Measurements from ENCODE around the gene SEC14L5. TPM values are rescaled to one million over a fixed set of nuclear protein-coding genes. Genes with fewer than 3 reads are reported as not detected.

Gene SEC14L5
- total RNA-seq, 1 experiment from 2014 or later: 1.8 TPM

DNA sequence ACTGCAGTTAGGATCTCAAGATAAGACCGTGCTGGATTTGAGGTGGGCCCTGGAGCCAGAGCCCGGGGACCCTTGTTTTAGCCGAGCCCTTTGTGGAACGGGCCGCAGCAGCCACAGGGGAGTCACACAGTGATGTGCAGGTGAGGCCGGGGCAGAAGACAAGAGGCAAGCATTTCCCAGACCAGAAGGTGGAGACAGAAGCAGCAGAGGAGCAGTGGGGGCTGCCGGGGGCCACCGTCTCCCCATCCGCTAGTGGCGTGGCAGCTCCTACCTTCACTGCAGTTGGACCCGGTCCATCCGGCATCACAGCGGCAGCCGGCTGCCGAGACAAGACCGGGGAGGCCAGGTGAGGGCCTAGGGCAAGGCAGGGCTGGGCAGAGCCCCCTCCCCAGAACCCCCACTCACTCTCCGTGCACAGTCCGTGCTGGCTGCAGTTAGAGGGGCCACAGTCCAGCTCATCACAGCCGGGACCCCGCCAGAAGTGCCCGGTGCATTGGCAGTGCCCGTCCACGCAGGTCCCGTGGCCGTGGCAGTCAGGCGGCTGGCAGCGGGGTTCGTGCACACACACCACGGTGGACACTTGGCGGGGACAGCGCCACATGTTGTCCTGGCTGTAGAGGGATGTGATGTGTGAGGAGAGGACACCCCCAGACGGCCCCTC lies 69.6 kb downstream of the SEC14L5 start:
- CTCF ChIA-PET: interaction anchor here (0.6 kb wide), 1 partner anchor 547 kb away, joined by 3 read pairs; no protein-coding TSS in a partner anchor
- H2AFZ ChIP-seq: no peak overlapping the region
- DNase-seq: no peak
- no peaks in the 10 kb centered on the region for H3K9me2 ChIP-seq (ENCODE audit: insufficient read depth)
- POLR2A ChIA-PET (ENCODE audit: unreplicated experiment): no interaction called here
- no TSS peak for BruUV-seq (replicated peaks)
- H3K4me2 ChIP-seq: no peak overlapping the region
- H3F3A ChIP-seq (ENCODE audit: insufficient read depth, low read depth): no peaks in the 10 kb centered on the region
- no peaks in the 10 kb centered on the region for H4K20me1 ChIP-seq (ENCODE audit: insufficient read depth)
- no peaks in the 10 kb centered on the region for H3K27me3 ChIP-seq (ENCODE audit: insufficient read depth, low read depth)
- H3K4me1 ChIP-seq (replicated peaks; ENCODE audit: insufficient read depth): peaks cover 4% of the 10 kb centered on the region; the same call in 1 of the 2 replicates
- no peaks in the 10 kb centered on the region for H3K9me3 ChIP-seq (ENCODE audit: insufficient read depth, low read depth)
- H3K36me3 ChIP-seq (ENCODE audit: low read depth): no peaks in the 10 kb centered on the region
- intact Hi-C loops (cut with micrococcal nuclease; ENCODE audit: unreplicated experiment): loop anchor here (1.0 kb wide), 1 partner anchor 35 kb away; no protein-coding TSS in a partner anchor
- H3K4me3 ChIP-seq: no peak overlapping the region
- TF ChIP-seq EZH2 (IDR thresholded peaks at IDR 0.05; ENCODE audit: low read depth): no peak
- TF ChIP-seq, protein P1, sequence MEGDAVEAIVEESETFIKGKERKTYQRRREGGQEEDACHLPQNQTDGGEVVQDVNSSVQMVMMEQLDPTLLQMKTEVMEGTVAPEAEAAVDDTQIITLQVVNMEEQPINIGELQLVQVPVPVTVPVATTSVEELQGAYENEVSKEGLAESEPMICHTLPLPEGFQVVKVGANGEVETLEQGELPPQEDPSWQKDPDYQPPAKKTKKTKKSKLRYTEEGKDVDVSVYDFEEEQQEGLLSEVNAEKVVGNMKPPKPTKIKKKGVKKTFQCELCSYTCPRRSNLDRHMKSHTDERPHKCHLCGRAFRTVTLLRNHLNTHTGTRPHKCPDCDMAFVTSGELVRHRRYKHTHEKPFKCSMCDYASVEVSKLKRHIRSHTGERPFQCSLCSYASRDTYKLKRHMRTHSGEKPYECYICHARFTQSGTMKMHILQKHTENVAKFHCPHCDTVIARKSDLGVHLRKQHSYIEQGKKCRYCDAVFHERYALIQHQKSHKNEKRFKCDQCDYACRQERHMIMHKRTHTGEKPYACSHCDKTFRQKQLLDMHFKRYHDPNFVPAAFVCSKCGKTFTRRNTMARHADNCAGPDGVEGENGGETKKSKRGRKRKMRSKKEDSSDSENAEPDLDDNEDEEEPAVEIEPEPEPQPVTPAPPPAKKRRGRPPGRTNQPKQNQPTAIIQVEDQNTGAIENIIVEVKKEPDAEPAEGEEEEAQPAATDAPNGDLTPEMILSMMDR (conservative IDR thresholded peaks at IDR 0.05): no peak
- H3K27ac ChIP-seq: no peak overlapping the region
- H3K79me2 ChIP-seq (ENCODE audit: low read depth): 0 out of 2 replicates have a peak, but pooled peaks cover 1% of the 10 kb centered on the region

DNA sequence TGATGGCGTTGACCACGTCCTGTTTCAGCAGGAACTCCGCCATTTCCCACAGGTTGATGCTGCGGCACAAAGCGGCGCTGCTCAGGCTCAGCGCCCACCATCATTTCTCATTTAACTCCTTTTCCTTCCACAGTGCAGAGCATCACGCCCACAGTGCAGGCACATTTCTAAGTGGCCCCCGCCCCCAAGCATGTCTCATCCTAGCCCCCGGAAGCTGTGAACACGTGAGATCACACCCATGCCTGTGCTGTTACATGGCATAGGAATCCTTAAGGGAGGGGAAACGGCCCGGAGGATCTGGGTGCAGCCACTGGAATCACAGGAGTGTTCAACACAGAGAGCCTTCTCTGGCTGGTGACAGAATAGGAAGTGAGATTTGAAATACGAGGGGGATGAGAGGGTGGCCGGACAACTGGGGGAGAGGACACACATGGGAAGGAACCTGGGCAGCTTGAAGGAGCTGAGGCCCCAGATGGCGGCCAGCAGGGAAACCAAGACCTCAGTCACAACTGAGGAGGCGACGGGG lies 70.9 kb downstream of the SEC14L5 start:
- no TSS peak for BruUV-seq (replicated peaks)
- H3K4me3 ChIP-seq: no peak overlapping the region

DNA sequence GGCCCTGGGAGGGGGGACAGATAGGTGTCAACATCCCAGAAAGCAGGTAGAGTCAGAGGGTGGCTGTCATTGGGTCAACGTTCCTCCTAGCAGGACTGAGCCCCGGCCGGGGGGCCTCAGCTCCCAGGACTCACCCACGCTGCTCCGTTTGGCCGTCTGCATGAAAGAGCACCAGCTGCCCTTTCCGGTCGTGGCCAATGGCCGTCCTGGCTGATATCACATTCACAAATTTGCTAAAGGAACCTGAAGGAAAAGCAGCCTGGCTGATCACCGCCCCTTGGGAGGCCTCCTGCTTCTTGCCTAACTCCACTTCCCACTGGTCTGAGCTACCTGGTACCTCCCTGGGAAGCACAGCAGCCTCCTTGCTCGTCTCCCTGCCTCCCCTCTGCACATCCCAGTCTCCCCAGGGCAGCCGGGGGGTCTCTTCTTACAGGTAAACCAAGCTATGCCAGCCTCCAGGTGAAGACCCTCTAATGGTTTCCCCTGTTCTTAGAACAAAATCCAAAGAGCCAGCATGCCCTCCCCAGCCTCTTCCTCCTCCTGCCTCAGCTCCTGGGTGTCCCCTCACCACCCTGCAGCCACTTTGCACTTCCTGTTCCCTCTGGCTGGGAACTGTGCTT lies 72.2 kb downstream of the SEC14L5 start:
- no peaks in the 10 kb centered on the region for H3K9me2 ChIP-seq (ENCODE audit: insufficient read depth)
- H4K20me1 ChIP-seq (ENCODE audit: insufficient read depth): no peaks in the 10 kb centered on the region
- H2AFZ ChIP-seq: no peak overlapping the region
- peaks cover 12% of the 10 kb centered on the region for H3K4me1 ChIP-seq (replicated peaks; ENCODE audit: insufficient read depth)
- ChIA-PET POLR2A (ENCODE audit: unreplicated experiment) (no interaction called here), CTCF (interaction anchor here (0.7 kb wide), 2 partner anchors 31 to 399 kb away, joined by 3 read pairs; no protein-coding TSS in a partner anchor)
- 0 out of 2 replicates have a peak, but pooled peaks cover 3% of the 10 kb centered on the region for H3K79me2 ChIP-seq (ENCODE audit: low read depth)
- BruUV-seq (replicated peaks): no TSS peak
- H3K27me3 ChIP-seq (ENCODE audit: insufficient read depth, low read depth): no peaks in the 10 kb centered on the region
- no peaks in the 10 kb centered on the region for H3F3A ChIP-seq (ENCODE audit: insufficient read depth, low read depth)
- DNase-seq: no peak
- H3K9me3 ChIP-seq (ENCODE audit: insufficient read depth, low read depth): no peaks in the 10 kb centered on the region
- H3K4me2 ChIP-seq: no peak overlapping the region
- intact Hi-C loops (cut with micrococcal nuclease; ENCODE audit: unreplicated experiment): no loop called here
- H3K4me3 ChIP-seq: no peak overlapping the region
- no peak overlapping the region for H3K27ac ChIP-seq
- TF ChIP-seq, protein P1 (conservative IDR thresholded peaks at IDR 0.05): no peak
- H3K36me3 ChIP-seq (ENCODE audit: low read depth): no peaks in the 10 kb centered on the region

More for the DNA sequence above, 70.9 kb downstream of the SEC14L5 start:
- intact Hi-C loops (cut with micrococcal nuclease; ENCODE audit: unreplicated experiment): loop anchor here (1.0 kb wide), 1 partner anchor 33 kb away; no protein-coding TSS in a partner anchor
- ChIA-PET CTCF (no interaction called here), POLR2A (ENCODE audit: unreplicated experiment) (no interaction called here)
- H3K36me3 ChIP-seq (ENCODE audit: low read depth): no peaks in the 10 kb centered on the region
- H4K20me1 ChIP-seq (ENCODE audit: insufficient read depth): no peaks in the 10 kb centered on the region
- H2AFZ ChIP-seq: no peak overlapping the region
- no peaks in the 10 kb centered on the region for H3K9me3 ChIP-seq (ENCODE audit: insufficient read depth, low read depth)
- H3K27me3 ChIP-seq (ENCODE audit: insufficient read depth, low read depth): no peaks in the 10 kb centered on the region
- H3K9me2 ChIP-seq (ENCODE audit: insufficient read depth): no peaks in the 10 kb centered on the region
- H3K4me1 ChIP-seq (replicated peaks; ENCODE audit: insufficient read depth): peaks cover 6% of the 10 kb centered on the region; the same call in 1 of the 2 replicates
- 0 out of 2 replicates have a peak, but pooled peaks cover 3% of the 10 kb centered on the region for H3K79me2 ChIP-seq (ENCODE audit: low read depth)
- H3K27ac ChIP-seq: no peak overlapping the region
- no peak overlapping the region for H3K4me2 ChIP-seq
- no peaks in the 10 kb centered on the region for H3F3A ChIP-seq (ENCODE audit: insufficient read depth, low read depth)
- TF ChIP-seq, protein P1 (conservative IDR thresholded peaks at IDR 0.05): no peak
- no peak for TF ChIP-seq EZH2 (IDR thresholded peaks at IDR 0.05; ENCODE audit: low read depth)
- no peak for DNase-seq
